IPS-15b (cell line): Measurements from ENCODE around the gene B4GALNT4.
"Not testable (repeated sequence)": the region's sequence is repeated elsewhere in the genome, so short reads cannot be mapped to it uniquely, and the experiment has no call there.

ENCODE experiments used
- H3K27me3 ChIP-seq: one replicate; pipeline ENCODE4 v1.6.1; 2013; ENCODE audit warnings: low read length; ENCODE audit not compliant: control insufficient read depth, insufficient read depth
- H3K36me3 ChIP-seq: one replicate; pipeline ENCODE4 v1.6.1; 2013; ENCODE audit warnings: low read length; ENCODE audit not compliant: control insufficient read depth, insufficient read depth
- H3K4me1 ChIP-seq: one replicate; pipeline ENCODE4 v1.6.1; 2013; ENCODE audit warnings: mild to moderate bottlenecking, low read length; ENCODE audit not compliant: control insufficient read depth, insufficient read depth
- H3K4me3 ChIP-seq: one replicate; pipeline ENCODE4 v1.5.1; 2013; ENCODE audit warnings: low read depth, low read length
- H3K9ac ChIP-seq: one replicate; pipeline ENCODE4 v1.6.1; 2013; ENCODE audit warnings: low read depth, mild to moderate bottlenecking, low read length
- H3K9me3 ChIP-seq: one replicate; pipeline ENCODE4 v1.6.1; 2013; ENCODE audit warnings: mild to moderate bottlenecking, low read length; ENCODE audit not compliant: control insufficient read depth, insufficient read depth

The B4GALNT4 gene

GRCh38 chr11:329886-330253, 39.4 kb upstream of the B4GALNT4 start:
- H3K27me3 ChIP-seq = no peaks in the 10 kb centered on the region
- H3K4me1 ChIP-seq = peaks cover 8% of the 10 kb centered on the region
- H3K9ac ChIP-seq = no peak overlapping the region
- H3K9me3 ChIP-seq = peaks cover 4% of the 10 kb centered on the region
- no peak overlapping the region for H3K4me3 ChIP-seq
- peaks cover 4% of the 10 kb centered on the region for H3K36me3 ChIP-seq

DNA sequence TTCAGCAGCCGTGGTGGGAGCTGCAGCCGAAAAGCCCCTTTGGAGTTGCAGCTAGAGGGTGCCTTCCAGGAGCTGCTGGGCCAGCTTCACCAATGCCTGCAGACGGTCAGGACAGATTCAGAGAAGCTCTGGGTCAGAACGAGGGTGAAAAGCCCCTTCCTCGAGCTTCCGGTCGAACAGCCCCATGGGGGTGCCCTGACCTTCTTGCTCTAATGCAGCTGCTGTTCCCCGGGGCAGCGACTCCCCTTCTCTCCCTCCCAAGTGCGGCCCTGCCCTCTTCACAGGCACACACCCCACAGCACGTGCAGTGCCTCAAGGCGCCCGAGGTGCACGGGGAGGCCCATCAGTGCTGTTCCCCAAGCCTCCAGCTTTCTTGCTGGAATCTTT, 39.0 kb upstream of the B4GALNT4 start:
- H3K9me3 ChIP-seq = peaks cover 4% of the 10 kb centered on the region
- no peaks in the 10 kb centered on the region for H3K27me3 ChIP-seq
- H3K36me3 ChIP-seq = peaks cover 4% of the 10 kb centered on the region
- H3K9ac ChIP-seq = no peak overlapping the region
- H3K4me3 ChIP-seq = no peak overlapping the region
- H3K4me1 ChIP-seq = peaks cover 9% of the 10 kb centered on the region

- Histone ChIP-seq H3K27me3 (no peaks in the 10 kb centered on the region), H3K9ac (no peak overlapping the region), H3K4me3 (no peak overlapping the region), H3K4me1 (peaks cover 14% of the 10 kb centered on the region), H3K9me3 (peaks cover 4% of the 10 kb centered on the region), H3K36me3 (peaks cover 4% of the 10 kb centered on the region)
Measured at GRCh38 chr11:330694-331357, 38.5 kb upstream of the B4GALNT4 start.

DNA sequence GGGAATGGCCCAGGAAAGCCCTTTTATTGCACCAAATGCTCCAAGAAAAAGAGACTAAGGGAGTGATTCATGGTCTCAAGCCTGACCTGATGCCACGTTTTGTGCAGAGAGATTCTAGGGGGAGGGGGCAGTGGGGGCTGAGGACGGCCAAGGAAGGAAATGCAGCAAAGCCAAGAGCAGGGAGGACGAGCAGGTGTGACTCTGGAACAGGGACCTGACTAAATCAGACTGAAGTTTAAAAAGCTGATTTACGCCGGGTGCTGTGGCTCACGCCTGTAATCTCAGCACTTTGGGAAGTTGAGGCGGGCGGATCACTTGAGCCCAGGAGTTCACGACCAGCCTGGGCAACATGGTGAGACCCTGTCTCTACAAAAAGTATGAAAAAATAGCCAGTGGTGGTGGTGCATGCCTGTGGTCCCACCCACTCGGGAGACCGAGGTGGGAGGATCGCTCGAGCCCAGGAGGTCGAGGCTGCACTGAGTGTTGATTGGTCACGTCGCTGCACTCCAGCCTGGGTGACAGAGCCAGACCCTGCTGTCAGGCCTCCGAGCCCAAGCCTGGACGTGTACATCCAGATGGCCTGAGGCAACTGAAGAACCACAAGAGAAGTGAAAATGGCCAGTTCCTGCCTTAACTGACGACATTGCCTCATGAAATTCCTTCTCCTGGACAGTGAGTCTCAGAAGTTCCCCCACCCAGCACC, 37.8 kb upstream of the B4GALNT4 start:
- peaks cover 4% of the 10 kb centered on the region for H3K36me3 ChIP-seq
- H3K4me1 ChIP-seq = peaks cover 20% of the 10 kb centered on the region
- no peak overlapping the region for H3K4me3 ChIP-seq
- no peak overlapping the region for H3K9ac ChIP-seq
- peaks cover 4% of the 10 kb centered on the region for H3K9me3 ChIP-seq
- no peaks in the 10 kb centered on the region for H3K27me3 ChIP-seq

- H3K9me3 ChIP-seq = peaks cover 4% of the 10 kb centered on the region
- H3K27me3 ChIP-seq = no peaks in the 10 kb centered on the region
- peaks cover 22% of the 10 kb centered on the region for H3K4me1 ChIP-seq
- peak overlapping the region; percentile 5 for H3K4me3 ChIP-seq
- peaks cover 4% of the 10 kb centered on the region for H3K36me3 ChIP-seq
- no peak overlapping the region for H3K9ac ChIP-seq
Measured at GRCh38 chr11:332651-333480, 36.4 kb upstream of the B4GALNT4 start.

DNA sequence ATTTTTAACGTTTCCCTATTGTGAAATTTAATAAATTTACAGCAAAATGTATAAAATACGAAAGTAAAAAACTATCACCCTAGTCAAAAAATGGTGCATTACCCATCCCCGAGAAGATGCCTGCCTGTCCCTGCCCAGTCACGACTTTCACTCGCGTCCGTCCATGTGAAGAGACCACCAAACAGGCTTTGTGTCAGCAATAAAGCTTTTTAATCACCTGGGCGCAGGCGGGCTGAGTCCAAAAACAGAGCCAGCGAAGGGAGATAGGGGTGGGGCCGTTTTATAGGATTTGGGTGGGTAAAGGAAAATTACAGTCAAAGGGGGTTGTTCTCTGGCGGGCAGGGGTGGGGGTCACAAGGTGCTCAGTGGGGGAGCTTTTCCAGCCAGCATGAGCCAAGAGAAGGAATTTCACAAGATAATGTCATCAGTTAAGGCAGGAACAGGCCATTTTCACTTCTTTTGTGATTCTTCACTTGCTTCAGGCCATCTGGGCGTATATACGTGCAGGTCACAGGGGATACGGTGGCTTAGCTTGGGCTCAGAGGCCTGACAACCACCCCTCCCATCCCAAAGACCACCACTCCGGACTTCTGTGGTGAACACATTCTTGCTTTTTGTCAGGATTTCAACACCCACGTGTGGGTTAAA, 35.6 kb upstream of the B4GALNT4 start:
- peaks cover 22% of the 10 kb centered on the region for H3K4me1 ChIP-seq
- peak overlapping the region; percentile 9 for H3K4me3 ChIP-seq

DNA sequence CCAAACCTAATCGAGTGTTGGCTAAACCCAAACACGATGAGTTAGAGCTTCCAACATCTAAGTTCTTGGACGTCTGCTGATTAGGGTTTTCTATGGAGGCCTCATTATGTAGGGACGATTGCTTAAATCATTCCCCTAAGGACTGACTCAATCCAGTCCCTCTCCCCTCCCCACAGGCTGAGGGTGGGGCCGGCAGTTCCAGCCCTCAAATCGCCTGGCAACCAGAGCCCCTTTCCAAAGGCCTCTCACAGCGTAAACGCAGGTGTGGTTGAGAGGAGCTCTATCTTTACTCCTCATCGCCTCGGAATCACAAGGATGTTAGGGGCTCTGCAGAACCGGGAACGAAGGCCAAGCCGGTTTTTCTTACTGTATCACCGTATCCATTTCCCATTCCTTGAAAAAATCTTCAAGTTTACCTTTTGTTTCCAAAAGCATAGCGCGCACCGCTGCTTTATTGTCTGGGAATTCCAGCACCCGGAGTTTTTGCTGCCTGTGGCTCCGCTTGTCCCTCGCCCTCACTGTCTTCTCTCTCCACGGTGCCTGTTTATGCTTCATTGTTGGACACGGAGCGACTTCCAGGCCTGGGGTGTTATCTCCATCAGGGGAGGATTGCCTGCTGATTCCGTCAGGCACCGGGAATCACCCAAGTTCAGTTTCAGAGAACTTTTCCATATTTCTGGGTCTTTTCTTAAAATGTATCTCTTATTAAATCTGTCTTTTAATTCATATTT, 34.9 kb upstream of the B4GALNT4 start:
- Histone ChIP-seq H3K36me3 (peaks cover 4% of the 10 kb centered on the region), H3K27me3 (no peaks in the 10 kb centered on the region), H3K9me3 (peaks cover 4% of the 10 kb centered on the region), H3K9ac (peak overlapping the region; percentile 63), H3K4me3 (peak overlapping the region; percentile 31), H3K4me1 (peaks cover 22% of the 10 kb centered on the region)

More for the DNA sequence above, 35.6 kb upstream of the B4GALNT4 start:
- peak overlapping the region; percentile 63 for H3K9ac ChIP-seq
- H3K36me3 ChIP-seq, H3K27me3 ChIP-seq, H3K9me3 ChIP-seq: not testable (repeated sequence)

DNA sequence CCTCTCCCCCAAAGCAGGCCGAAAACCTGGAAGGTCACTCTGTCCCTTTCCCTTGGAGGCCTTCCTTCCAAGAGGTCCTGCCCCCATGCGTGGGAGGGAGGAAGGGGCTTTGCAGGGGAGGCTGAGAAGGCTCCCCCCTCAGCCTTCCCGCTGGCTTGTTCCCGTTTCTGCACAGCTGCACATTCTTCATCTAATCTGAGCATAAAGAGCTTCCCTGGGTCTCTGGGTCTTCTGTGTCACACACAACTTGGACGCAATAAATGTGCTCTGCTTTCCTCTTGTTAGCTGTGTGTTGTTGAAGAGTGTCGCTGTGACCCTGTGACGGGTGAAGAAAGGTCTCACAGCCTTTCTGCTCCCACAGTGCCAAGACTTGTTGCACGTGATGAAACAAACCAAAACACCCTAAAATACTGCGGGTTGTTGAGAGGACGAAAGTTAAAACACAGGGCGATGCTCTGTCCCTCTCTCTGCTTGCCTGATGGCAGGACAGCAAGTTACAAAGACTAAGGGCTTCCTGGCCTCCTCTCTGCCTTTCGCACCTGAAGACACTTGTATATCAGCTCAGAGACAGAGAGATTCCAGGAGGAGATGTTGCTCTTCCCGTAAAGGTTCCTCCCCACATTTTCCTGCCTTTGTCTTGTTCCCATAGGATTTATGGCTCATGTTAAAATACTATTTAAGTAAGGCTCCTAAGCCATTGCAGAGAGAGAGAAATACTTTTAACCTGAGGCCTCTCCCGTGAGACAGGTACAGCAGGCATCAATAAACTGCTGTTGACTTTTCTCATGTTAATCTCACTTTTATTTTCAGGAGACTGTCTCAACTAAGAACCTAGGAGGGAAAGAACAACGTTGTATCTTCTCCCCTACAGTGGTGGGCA, 33.3 kb upstream of the B4GALNT4 start:
- Histone ChIP-seq H3K4me3 (no peak overlapping the region), H3K36me3 (peaks cover 4% of the 10 kb centered on the region), H3K4me1 (peaks cover 28% of the 10 kb centered on the region), H3K9me3 (peaks cover 4% of the 10 kb centered on the region), H3K27me3 (no peaks in the 10 kb centered on the region), H3K9ac (peak overlapping the region; percentile 47)

DNA sequence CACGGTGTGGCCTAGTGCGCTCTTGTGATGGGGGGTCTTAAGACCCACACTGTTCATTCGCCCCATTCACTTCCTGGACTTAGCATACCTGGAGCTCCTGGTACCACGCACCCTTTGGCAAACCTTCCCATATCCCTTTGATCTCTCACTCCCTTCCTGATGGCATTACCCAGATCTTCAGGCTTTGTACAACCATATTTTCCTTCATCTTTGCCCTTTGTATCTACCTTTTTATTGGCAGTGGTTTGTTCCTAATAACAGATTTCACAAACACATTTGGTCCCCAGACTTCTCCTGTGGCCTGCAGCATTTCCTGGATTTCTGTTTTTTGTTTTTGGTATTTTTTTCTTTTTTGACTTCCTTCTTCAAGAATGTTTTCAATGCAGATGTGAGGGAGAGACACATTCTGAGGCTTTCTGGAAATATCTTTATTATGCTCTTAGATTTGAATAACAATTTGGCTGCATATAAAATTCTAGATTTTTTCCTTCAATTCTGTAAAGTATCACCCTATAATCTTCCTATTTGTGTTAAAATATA, 32.6 kb upstream of the B4GALNT4 start:
- Histone ChIP-seq H3K4me3 (no peak overlapping the region), H3K4me1 (peaks cover 34% of the 10 kb centered on the region), H3K36me3 (peaks cover 4% of the 10 kb centered on the region), H3K9me3 (peaks cover 4% of the 10 kb centered on the region), H3K27me3 (no peaks in the 10 kb centered on the region), H3K9ac (no peak overlapping the region)

GRCh38 chr11:337711-338110, 31.6 kb upstream of the B4GALNT4 start:
- H3K4me3 ChIP-seq = no peak overlapping the region
- peaks cover 42% of the 10 kb centered on the region for H3K4me1 ChIP-seq
- peaks cover 4% of the 10 kb centered on the region for H3K36me3 ChIP-seq
- H3K9me3 ChIP-seq = peaks cover 4% of the 10 kb centered on the region
- H3K27me3 ChIP-seq = no peaks in the 10 kb centered on the region
- H3K9ac ChIP-seq = no peak overlapping the region
